Loucy (cell line): ENCODE measurements around the gene PLCB3.

ENCODE experiments used
- H2AFZ ChIP-seq: fragments of 200-600 bp; sonication (generic); 2 replicates; pipeline ENCODE4 v1.6.0; 2016; ENCODE audit warnings: antibody characterized with exemption, mild to moderate bottlenecking, low read length, moderate library complexity
- H3F3A ChIP-seq: fragments of 200-600 bp; 2 replicates; pipeline ENCODE4 v1.6.0; 2016; ENCODE audit warnings: antibody characterized with exemption, low read depth, mild to moderate bottlenecking
- H3K27me3 ChIP-seq: fragments of 200-600 bp; sonication (generic); 2 replicates; pipeline ENCODE4 v1.6.1; 2014; ENCODE audit warnings: low read length, mild to moderate bottlenecking; ENCODE audit not compliant: insufficient read depth, poor library complexity, severe bottlenecking
- H3K36me3 ChIP-seq: fragments of 200-600 bp; sonication (generic); 2 replicates; pipeline ENCODE4 v1.6.1; 2016; ENCODE audit warnings: low read length; ENCODE audit not compliant: insufficient read depth
- H3K4me1 ChIP-seq: fragments of 200-600 bp; sonication (generic); 2 replicates; pipeline ENCODE4 v1.5.1; 2014; ENCODE audit warnings: low read length, mild to moderate bottlenecking; ENCODE audit not compliant: insufficient read depth, poor library complexity, severe bottlenecking
- H3K4me2 ChIP-seq: fragments of 200-600 bp; sonication (generic); 2 replicates; pipeline ENCODE4 v1.6.0; 2014; ENCODE audit warnings: antibody characterized with exemption, low read length, low read depth, mild to moderate bottlenecking; ENCODE audit not compliant: poor library complexity, severe bottlenecking
- H3K4me3 ChIP-seq: fragments of 200-600 bp; sonication (generic); 2 replicates; pipeline ENCODE4 v1.5.1; 2014; ENCODE audit warnings: low read length, mild to moderate bottlenecking, mixed read lengths; ENCODE audit not compliant: poor library complexity, severe bottlenecking
- H3K79me2 ChIP-seq: fragments of 200-600 bp; sonication (generic); 2 replicates; pipeline ENCODE4 v1.6.1; 2014; ENCODE audit warnings: low read length; ENCODE audit not compliant: insufficient read depth
- H3K9ac ChIP-seq: fragments of 200-600 bp; sonication (generic); 2 replicates; pipeline ENCODE4 v1.6.0; 2014; ENCODE audit warnings: mild to moderate bottlenecking, low read depth, low read length, moderate library complexity; ENCODE audit not compliant: poor library complexity, severe bottlenecking
- H3K9me2 ChIP-seq: fragments of 200-600 bp; sonication (generic); replicated peaks from 2 replicates; pipeline ENCODE4 v1.6.1; 2016; ENCODE audit warnings: low read depth, low read length, mixed read lengths
- H3K9me3 ChIP-seq: fragments of 200-600 bp; sonication (generic); 2 replicates; pipeline ENCODE4 v1.6.1; 2014; ENCODE audit warnings: mild to moderate bottlenecking, antibody characterized with exemption, low read length, low read depth; ENCODE audit not compliant: insufficient read depth
- H4K20me1 ChIP-seq: fragments of 200-600 bp; sonication (generic); 2 replicates; pipeline ENCODE4 v1.6.0; 2014; ENCODE audit warnings: antibody characterized with exemption, low read length, mild to moderate bottlenecking; ENCODE audit not compliant: insufficient read depth, poor library complexity, severe bottlenecking
- EZH2phosphoT487 ChIP-seq: fragments of 200-600 bp; IDR thresholded peaks from 2 replicates; pipeline ENCODE4 v1.6.1; 2018; ENCODE audit warnings: antibody characterized with exemption, mild to moderate bottlenecking, moderate library complexity, borderline replicate concordance
- TF ChIP-seq, protein P1 (sequence below): fragments of 200-600 bp; sonication (generic); conservative IDR thresholded peaks from 2 replicates; pipeline ENCODE4 v1.5.1; 2014; ENCODE audit warnings: mild to moderate bottlenecking, antibody characterized with exemption, low read length

The PLCB3 gene

DNA sequence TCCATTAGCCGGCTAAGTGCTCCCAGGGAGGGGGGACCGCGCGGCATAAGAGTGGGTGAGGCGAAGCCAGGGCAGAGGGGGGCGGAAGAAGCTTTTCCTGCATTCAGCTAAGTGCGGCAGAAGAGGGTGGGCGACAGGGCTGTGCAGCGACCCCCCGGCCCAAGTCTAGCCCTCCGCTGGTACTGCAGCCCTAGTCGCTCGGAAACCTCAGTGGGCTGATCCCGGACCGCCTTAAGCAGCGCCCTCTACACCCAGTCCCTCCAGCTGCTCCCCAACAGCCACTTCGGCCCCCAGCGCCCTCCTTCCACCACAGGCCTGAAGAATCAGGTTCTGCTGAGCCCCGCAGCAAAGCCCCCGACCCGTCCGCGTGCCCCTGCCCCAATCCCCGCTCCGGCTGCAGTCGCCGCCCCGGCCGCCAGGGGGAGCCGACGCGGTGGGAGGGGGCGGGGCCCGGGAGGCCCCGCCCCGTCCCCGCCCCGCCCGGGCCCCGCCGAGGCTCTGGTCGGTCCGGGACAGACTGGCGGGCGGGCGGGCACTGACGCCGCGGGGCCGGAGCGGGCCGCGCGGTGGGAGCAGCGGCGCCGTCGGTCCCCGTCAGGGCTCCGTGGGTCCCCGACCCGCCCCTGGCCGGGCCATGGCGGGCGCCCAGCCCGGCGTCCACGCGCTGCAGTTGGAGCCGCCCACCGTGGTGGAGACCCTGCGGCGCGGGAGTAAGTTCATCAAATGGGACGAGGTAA, at the start of gene PLCB3:
TSS of gene PLCB3 (plus strand) at position 515 of the 737 bp plus-strand sequence. CDS start at position 635, 120 bp downstream.
- peak within 1 kb of the TSS; percentile 99 for H2AFZ ChIP-seq
- H4K20me1 ChIP-seq: no peaks in the 10 kb centered on the region
- TF ChIP-seq, protein P1, sequence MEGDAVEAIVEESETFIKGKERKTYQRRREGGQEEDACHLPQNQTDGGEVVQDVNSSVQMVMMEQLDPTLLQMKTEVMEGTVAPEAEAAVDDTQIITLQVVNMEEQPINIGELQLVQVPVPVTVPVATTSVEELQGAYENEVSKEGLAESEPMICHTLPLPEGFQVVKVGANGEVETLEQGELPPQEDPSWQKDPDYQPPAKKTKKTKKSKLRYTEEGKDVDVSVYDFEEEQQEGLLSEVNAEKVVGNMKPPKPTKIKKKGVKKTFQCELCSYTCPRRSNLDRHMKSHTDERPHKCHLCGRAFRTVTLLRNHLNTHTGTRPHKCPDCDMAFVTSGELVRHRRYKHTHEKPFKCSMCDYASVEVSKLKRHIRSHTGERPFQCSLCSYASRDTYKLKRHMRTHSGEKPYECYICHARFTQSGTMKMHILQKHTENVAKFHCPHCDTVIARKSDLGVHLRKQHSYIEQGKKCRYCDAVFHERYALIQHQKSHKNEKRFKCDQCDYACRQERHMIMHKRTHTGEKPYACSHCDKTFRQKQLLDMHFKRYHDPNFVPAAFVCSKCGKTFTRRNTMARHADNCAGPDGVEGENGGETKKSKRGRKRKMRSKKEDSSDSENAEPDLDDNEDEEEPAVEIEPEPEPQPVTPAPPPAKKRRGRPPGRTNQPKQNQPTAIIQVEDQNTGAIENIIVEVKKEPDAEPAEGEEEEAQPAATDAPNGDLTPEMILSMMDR: peak; percentile 64
- no peak for TF ChIP-seq EZH2phosphoT487
- H3K4me2 ChIP-seq: peak within 1 kb of the TSS; percentile 89
- no peaks in the 10 kb centered on the region for H3K36me3 ChIP-seq
- peak within 1 kb of the TSS; percentile 68 for H3K9ac ChIP-seq
- H3K4me3 ChIP-seq: peak within 1 kb of the TSS; percentile 84
- no peaks in the 10 kb centered on the region for H3K9me3 ChIP-seq
- H3K79me2 ChIP-seq: peaks cover 7% of the 10 kb centered on the region
- H3K4me1 ChIP-seq: peaks cover 30% of the 10 kb centered on the region
- H3K9me2 ChIP-seq: no peaks in the 10 kb centered on the region
- H3K27me3 ChIP-seq: no peaks in the 10 kb centered on the region
- H3F3A ChIP-seq: peaks cover 3% of the 10 kb centered on the region; the same call in 1 of the 2 replicates

DNA sequence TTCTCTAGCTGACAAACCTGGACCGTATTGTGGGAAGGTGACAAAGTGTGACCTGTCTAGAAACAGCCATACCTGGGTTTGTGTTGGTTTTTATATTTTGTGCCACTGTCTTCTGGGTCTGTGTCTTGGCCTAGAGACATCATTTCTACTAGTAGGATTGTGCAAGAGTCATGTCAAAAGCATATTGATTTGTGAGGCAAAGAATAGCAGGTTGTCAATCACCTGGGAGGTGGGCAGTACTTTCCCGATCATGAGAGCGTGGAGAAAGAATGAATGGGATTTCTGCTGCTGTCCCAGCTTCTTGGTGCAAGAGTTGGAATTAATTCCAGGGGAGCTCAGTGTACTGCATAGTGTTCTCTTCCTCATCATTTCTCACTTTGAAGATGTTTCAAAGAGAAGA, 49.8 kb upstream of the PLCB3 start:
- H3K9ac ChIP-seq: no peak overlapping the region
- peaks cover 27% of the 10 kb centered on the region; the same call in 1 of the 2 replicates for H3K79me2 ChIP-seq

DNA sequence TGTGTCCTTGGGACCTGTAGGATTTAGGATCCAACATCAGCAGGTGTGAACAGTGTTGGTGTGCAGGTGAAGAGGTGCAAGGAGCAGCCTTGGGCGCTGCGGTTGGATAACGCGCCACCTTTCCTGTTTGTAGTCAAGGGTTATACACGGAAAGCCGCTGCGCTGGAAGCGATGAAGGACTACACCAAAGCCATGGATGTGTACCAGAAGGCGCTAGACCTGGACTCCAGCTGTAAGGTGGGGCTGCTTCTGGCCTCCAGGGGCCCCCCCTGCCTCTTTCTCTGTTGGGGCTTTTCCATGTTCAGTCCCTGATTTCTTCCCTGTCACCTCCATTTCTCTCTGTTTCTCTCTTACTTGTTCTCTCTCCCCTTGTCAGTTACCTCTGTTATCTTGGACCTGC, 48.3 kb upstream of the PLCB3 start:
- TF ChIP-seq EZH2phosphoT487: no peak
- TF ChIP-seq, protein P1: no peak
- Histone ChIP-seq H3F3A (peaks cover 6% of the 10 kb centered on the region; the same call in 1 of the 2 replicates), H3K9ac (no peak overlapping the region), H3K4me1 (peaks cover 13% of the 10 kb centered on the region), H2AFZ (no peak overlapping the region), H3K4me3 (no peak overlapping the region), H3K36me3 (peaks cover 57% of the 10 kb centered on the region; the same call in 1 of the 2 replicates), H3K9me3 (no peaks in the 10 kb centered on the region), H3K4me2 (no peak overlapping the region), H3K27me3 (no peaks in the 10 kb centered on the region), H3K9me2 (no peaks in the 10 kb centered on the region), H4K20me1 (peaks cover 14% of the 10 kb centered on the region), H3K79me2 (peaks cover 31% of the 10 kb centered on the region)

More for the DNA sequence above, 49.8 kb upstream of the PLCB3 start:
- Histone ChIP-seq H3K27me3 (no peaks in the 10 kb centered on the region), H4K20me1 (peaks cover 13% of the 10 kb centered on the region), H3K4me3 (no peak overlapping the region), H2AFZ (no peak overlapping the region), H3F3A (peaks cover 6% of the 10 kb centered on the region; the same call in 1 of the 2 replicates), H3K36me3 (peaks cover 71% of the 10 kb centered on the region; the same call in 1 of the 2 replicates), H3K9me2 (no peaks in the 10 kb centered on the region), H3K9me3 (no peaks in the 10 kb centered on the region), H3K4me1 (peaks cover 13% of the 10 kb centered on the region), H3K4me2 (no peak overlapping the region)
- no peak for TF ChIP-seq EZH2phosphoT487
- TF ChIP-seq, protein P1: no peak
